Activated naive CD4-positive, alpha-beta T cell treated with Interleukin-2 at 50 U/mL for 16 hours (primary cell): ENCODE results near the gene RFTN2.
"Not testable (repeated sequence)": the region's sequence is repeated elsewhere in the genome, so short reads cannot be mapped to it uniquely, and the experiment has no call there.

ENCODE experiments used
- DNase-seq: peaks from one replicate; pipeline ENCODE4 v3.0.0-alpha.2; 2020

The RFTN2 gene

DNA sequence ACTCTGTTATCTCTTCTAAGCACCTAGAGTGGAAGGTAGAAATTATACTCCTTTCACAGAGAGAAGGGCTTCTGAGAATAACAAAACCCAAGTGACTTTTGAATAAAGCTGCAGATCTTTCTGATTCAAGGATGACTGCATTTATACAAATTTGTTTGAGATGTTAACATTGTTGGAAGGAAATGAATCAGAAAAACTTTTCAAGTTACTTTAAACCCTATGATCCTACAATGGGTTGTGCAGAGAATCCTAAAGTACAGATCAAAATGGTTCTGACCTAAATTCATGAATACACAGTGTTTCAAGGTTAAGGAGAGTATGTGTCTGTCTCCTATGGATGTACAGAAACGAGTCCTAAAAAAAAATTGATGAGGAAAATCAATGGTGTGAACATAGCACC is 1.8 kb downstream of the RFTN2 start:
- no peak for DNase-seq

DNA sequence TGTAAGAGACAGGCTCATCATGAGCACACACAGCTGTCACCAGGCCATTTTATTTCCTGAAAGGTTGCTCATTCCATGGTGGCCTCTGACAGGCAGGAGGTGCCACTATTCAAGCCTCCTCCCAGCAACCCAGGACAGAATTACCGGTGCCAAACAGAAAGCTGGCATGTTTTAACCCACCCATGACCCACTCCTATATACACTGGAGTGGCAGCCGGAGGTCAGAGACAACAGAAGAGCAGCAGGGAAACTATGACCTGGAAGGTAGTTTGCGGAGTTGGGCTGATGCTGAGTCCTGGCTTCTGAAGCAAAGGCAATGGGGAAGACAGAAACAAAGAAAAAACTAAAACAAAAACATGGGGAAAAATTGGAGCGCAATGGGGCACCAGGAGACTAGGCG is 2.3 kb downstream of the RFTN2 start:
- no peak for DNase-seq

DNA sequence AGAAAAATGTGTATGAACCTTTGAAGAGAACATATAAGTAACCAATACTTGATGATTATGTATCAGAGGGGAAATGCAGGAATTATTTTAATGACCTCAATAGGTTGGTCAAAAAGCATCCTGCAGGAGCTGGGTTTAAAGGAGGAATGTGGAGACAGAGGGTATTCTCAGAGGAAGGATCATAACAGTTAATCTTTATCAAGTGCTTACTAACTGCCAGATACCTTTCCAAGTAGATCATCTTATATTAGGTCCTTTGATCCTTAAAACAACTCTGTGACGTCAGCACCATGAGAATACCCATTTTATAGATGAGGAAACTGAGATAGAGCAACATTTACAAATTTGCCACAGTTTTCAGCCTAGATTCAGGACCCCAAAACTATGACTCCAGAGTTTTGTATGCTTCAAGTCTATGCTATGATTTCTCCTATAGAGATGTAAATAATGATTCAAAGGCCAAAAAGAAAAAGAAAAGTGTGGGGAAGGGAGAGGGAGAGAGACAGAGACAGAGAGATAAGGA is 3.0 kb downstream of the RFTN2 start:
- DNase-seq = no peak

DNA sequence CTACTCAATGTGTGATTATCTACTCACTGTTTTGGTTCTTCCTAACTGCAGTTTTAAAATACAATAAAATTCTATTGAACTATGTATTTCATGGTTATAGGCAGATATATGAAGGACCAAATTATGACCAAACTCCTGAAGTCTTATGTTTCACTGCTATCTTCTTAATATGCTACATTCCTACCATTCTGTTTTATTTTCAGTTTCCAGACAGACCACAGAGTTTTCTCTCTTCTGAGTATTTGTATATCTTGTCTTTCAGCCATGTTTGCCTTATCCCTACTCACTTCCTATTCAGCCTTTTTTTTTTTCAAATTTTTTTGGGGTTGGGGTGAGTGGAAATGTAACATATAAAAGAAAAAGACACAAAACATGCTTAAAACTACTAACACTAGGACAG is 6.3 kb downstream of the RFTN2 start:
- DNase-seq = no peak

DNA sequence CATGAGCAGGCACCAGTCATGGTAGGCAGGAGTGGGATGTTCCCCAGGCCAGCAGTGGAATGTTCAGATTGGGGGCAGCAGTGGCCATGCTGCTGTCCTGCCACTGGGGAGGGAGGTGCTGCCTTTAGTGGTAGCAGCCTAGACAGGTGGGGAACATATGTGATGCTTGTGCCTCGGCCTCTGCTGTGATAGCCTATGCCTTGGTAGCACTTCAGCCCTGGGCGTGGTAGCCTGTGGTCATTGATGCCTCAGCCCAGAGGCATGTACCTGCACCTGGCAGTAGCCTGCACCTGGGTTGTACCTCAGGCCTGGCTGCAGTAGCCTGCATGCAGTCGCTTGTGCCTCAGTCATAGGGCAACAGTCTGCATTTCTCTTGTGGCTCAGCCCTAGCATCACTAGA is 7.1 kb downstream of the RFTN2 start:
- DNase-seq = no peak

DNA sequence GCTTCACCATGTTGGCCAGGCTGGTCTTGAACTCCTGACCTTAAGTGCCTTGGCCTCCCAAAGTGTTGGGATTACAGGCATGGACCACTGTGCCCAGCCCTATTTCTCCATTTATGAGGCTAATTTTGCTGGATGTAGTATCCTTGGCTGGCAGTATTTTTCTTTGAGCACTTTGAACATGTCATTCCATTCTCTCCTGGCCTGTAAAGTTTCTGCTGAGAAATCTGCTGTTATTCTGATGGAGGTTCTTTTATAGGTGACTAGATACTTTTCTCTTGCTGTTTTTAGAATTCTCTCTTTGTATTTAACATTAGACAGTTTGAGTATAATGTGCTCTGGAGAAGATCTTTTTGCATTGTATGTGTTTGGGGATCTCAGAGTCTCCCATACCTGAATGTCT is 9.1 kb downstream of the RFTN2 start:
- no peak for DNase-seq

DNA sequence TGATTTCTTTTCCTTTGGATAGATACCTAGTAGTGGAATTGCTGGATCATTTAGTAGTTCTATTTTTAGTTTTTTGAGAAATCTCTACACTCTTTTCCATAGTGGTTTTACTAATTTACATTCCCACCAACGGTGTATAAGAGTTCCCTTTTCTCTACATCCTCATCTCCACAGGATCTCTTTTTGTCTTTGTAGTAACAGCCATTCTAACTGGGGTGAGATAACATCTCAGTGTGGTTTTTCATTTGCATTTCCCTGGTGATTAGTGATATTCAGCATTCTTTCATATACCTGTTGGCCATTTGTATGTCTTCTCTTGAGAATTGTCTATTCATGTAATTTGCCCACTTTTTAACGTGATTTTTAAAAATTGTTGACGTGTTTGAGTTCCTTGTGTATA is 13.8 kb downstream of the RFTN2 start:
- DNase-seq = no peak

DNA sequence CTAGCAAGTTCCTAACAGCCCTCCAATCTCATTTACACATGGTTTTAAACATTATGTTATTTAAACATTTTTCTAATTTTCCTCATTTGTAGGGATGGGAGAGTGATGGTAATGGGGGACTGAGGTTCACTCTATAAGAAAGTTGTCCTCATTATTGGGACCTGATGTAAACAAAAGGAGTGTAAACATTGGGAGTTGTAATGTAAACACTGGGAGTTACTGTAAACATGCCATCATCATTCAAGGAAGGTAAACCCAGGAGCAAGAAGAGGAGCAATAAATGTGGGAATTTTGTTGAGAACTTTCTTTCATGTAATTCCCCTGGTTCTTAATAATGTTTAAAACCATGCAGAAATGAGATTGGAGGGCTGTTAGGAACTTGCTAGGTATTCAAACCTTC is 17.8 kb downstream of the RFTN2 start:
- DNase-seq = no peak

DNA sequence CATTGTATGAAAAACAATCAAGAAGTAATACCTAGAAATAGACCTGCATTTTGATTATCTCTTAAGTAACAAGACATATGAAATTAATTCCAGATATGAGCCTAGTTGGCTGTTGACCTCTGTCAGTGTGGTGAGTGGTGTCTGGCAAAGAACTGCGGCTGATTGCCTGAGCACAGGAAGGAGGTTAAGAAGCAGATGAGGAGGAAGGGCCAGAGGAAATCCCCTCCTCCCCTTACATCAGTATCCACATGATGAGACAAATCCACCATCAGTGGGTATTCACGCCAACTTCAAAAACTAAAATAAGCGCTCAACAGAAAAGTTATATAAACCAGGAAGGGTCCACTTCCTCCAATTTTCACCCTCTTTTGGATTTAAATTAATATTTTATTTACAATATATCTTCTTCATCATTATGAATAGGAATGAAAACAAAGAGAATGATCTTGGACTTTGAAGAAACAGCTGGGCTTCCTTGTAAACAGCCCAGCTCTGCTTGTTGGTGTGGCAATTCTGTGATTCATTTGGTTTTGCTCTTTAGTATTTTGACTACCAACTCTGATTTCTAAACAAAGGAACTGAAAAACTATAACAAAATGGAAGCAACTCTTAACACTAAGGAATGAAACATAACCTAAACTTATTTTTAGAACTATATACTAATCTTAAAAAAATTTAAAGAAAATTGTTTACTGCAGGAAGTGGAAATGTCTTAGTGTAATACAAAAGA is 27.3 kb downstream of the RFTN2 start:
- DNase-seq = no peak

DNA sequence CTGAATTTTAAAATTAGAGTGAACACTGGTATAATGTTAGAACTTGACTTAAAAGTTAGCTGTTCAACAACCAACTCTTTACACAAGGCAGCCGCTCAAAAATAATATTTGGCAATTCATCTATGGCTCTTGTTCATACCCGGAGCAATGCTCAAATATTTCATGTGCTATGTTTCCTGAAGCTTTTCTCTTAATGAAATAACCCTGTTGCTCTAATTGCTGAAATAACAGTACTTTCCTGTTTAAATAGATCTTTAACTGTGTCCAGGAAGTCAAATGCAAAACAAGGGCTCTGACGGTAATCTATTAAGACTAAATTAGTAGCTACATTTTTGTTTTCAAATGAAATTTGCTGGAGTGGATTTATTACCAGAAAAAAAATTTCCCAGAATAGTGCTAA is 33.7 kb downstream of the RFTN2 start:
- no peak for DNase-seq

DNA sequence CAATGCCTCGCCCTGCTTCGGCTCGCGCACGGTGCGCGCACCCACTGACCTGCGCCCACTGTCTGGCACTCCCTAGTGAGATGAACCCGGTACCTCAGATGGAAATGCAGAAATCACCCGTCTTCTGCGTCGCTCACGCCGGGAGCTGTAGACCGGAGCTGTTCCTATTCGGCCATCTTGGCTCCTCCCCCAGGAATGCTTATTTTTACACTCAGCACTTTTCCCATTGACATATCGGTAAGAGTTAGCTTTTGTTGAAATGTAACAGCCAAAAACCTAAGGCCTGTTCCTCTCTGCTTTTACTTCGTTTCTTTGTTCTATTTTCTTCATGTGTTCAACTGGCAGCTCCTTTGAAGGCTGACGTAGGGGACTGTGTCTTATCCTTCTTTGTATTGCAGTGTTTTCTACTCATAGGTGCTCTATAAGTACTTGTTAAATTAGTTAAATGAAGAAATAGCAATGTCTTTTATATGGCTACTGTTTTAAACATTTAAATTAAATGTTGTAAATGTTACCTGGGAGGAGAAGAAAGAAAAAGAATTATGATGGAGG is 34.7 kb downstream of the RFTN2 start:
- not testable (repeated sequence) for DNase-seq

DNA sequence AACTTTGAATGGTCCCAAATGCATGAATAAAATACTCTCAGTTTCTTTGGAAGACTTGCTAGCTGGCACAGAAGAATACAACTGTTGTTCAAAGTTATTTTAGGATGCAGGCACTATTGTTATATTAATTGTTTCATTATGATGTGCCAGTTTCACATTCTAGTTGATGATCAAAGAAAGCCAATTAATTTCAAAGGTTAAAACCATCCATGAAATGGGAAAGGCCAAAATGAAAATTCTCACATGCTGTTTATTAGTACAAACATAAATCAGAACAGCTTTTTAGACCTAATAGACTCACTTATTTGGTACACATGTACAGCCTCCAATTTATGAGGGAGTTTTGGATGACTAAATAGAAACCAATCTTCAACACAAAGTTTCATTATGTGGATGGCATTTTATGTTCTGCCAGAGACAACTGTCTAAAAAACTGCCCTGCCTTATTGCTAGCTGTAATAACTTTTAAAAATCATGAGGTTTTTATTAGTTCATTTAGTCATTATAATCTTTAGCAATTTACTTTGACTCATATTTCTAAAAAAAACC is 42.2 kb downstream of the RFTN2 start:
- DNase-seq = no peak

DNA sequence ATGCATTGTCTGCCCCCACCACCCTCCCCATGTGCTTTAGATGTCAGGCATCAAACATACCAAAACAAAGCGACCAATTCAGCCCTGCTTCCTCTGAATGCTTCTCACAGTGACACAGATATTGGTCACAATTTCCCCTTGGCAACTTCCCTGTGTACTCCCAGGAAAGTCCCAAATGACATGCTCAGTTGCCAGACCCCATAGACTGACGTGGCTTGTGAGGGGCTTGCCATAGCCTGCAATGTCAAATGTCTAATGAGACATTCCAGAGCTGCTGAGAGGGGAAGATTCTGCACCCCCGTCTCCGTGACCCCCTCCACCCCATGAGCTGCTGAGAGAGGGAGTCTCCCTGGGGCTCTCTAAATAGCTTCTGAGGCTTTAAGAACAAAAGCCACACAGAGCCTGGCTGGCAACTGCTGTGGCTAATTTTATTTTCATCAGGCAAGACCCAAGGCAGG is 47.3 kb downstream of the RFTN2 start:
- DNase-seq = no peak

DNA sequence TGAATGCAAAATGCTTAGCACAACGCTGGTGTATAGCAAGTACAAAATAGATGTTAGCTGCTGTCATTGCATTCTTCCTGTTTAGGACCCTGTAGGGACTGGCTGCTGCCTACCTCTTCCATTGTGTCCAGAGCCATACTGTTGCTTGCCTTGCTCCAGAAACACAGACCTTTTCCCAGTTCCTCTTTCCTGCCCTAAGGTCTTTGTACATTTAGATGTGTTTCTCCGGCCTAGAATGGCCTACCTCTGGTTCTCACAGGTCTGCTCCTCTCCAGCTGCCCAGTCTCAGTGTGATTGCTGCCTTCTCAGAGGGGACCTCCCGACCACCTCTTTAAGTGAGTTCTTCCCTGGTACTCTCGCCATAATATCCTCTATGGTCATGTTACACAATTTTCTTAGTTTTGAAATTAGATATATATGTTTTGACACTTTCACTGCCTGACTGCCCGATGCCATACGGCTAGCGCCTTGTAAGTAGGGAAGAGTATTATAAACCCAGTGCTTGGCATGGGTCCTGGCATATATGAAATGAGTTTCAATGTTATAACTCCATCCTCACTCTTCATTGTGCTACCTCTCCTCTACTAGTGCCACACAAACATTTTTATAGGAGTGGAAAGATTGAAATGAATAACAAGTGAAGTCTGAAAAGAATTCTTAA is 48.3 kb downstream of the RFTN2 start:
- DNase-seq = no peak

DNA sequence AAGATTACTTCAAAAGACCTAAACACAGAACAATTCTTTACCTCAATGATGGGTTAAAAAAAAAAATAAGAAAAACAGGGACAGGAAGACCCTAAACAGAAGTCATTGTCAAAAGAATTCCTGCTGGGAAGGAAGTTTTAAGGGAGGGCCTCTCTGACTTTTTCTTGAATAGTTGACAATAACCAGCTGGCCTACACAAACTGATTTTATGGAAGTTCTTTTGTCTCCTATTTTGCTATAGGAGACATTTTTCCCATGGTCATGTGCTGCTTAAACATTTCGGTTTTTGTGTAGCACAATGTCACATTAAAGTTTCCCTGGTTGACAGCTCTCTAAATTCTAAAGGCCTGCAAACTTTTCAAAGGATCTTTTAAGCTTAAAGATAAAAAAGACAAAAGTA is 55.3 kb downstream of the RFTN2 start:
- DNase-seq = no peak

DNA sequence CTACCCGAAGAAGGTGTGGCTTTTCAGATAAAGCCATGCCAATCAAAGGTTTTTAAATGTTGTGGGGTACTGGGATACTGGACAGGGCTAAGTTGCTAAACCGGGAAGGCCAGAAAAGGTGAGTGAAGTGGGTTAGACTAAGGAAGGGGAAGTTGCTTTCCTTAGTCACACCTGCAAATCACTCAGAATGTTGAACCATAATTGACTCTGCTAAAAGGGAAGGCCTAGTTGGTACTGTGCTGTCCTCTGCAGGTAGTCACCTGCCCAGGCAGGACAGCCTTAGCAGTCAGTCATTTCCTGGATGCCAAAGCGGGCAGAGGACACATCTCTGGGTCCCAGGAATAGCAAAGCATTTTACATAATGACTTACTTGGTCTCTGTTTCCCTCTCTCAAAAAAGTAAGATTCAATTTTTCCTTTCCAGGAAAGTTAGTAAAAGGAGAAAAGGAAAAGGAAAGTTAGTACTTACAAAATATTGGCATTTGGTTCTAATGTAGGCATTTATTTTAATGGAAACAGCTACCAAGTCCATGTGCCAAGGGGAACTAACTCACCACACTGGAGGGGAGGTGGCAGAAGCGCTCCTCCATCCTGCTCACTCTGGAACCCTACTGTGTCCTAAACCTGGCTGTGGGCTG is 60.3 kb downstream of the RFTN2 start:
- no peak for DNase-seq

DNA sequence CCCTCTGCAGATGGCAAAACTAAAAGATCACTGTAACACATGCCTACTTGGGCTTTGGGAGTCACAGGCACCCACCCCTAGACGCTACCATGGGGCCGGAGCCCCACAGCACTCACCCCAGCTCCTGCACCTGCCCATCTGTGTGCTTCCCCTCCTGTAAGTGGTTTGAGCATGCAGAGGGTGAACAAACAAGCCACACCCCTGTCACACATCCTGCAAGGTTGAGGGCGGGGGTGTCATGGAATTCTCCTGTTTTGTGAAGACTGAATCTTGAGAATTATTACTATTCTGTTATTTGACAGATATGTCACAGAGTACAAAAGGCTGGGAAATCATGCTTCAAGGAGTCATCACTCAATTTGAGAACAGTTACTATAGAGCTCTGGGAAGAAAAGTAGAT is 60.9 kb downstream of the RFTN2 start:
- no peak for DNase-seq

DNA sequence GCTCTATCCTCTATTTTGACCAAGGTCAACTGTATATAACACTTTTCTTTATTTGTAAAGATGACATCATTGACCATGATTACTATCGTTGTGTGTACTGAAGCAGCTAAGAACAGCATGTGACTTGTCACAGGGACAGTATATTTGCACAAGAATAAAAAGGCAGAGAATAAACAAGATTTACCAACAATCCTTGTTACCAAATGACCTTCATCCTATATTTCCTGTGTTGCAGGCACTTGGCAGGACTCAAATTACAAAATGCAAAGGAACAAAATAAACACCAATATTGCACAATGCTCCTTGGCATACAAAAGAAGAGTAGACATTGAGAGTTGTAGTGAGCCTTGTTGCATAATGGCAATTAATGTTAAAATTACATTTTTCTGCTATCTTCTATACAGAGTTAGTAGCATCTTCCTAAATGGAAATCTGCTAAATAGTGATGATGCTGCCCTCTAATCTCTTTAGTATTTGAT is 61.8 kb downstream of the RFTN2 start:
- DNase-seq = no peak

DNA sequence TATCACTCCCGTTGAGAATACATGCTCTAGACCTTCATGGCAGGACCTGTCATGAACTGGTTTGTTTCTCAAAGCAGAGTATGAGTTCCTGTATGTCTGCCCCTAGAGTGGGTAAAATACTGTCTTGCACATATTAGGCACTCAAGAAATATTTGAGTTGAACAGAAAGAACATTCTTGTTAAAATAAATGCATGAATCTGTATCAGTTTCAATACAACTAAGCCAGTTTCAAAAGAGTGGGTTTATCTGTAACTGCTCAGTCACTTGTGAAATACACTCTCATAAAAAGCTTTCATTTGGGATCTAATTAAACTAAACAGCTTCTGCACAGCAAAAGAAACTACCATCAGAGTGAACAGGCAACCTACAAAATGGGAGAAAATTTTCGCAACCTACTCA is 69.2 kb downstream of the RFTN2 start:
- DNase-seq = no peak

DNA sequence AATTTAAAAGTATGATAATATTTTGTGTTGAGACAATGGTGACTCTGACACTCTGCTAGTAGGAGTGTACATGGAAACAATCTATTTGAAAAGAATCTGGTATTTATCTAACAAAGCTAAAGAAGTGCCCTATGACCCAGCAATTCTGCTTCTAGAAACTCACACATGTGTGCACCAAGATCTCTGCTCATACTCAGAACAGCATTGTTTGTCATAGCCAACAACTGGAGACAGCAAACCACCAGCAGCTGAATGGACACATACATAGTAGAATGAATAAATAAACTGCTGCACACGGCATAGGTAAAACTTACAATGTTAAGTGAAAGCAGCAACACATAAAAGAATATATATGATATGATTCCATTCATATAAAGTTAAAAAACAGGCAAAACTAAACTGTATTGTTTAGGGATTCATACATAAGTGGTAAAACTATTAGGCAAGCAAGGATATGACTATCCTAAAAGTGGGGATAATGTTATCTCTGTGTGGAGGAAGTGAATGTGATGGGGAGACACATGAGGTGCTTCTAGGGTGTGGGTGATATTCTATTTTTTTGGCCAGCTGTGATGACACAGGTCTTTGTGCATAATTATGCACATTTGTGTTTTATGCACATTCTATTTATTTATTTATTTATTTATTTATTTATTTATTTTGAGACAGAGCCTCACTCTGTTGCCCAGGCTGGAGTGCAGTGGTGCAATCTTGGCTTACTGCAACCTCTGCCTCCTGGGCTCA is 71.1 kb downstream of the RFTN2 start:
- DNase-seq = no peak

DNA sequence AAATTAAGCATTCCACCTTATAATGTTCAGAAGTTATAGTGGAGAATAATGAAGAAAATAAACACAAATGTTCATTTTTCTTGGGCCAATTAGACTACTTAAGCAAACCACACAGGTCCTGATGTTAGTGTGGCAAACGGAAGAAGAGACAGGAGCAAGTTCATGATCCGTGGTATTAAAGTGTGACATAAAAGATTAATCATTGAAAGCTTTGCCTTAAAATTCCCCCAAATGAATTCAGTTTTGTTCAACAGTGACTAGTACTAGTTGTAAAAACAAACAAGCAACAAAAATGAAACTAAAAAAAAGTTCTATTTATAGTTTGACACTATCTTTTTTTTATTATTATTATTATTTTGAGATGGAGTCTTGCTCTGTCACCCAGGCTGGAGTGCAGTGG is 73.7 kb downstream of the RFTN2 start:
- no peak for DNase-seq

DNA sequence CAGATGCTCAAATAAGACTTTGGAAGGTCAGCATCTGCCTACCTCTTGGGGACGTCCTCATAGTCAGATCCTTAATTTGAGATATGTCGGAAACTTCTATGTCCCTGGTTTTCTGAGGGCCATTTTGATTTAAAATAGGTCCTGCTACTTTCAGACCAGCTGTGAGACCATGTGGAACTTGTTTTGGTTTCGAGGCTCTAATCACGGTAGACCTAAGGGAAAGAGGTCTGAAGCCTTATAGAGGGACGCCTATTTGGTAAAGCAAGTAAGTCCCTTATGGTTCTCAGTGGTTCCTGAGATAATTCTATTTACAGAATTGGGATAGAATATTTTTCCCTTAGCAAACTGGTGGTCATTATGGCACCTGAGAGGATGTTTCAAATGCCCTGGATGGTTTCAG is 75.1 kb downstream of the RFTN2 start:
- DNase-seq = no peak
